Measurements from ENCODE around the gene PPP1R12C.

GRCh38 chr19:55109527-55110291 lies 7.7 kb downstream of the PPP1R12C start:
- TF ChIP-seq CTCF (IDR thresholded peaks at IDR 0.05) (no peak), NR3C1 (CRISPR knock-in tag; conservative IDR thresholded peaks at IDR 0.05; ENCODE audit: low read depth) (no peak), E2F5 (CRISPR knock-in tag; IDR thresholded peaks at IDR 0.05) (no peak), E2F4 (CRISPR knock-in tag; IDR thresholded peaks at IDR 0.05; ENCODE audit: borderline replicate concordance, low read depth) (no peak), ZNF263 (CRISPR knock-in tag; IDR thresholded peaks at IDR 0.05; ENCODE audit: low read depth) (no peak), ZMAT4 (CRISPR knock-in tag; IDR thresholded peaks at IDR 0.05) (no peak), IRF2 (CRISPR knock-in tag; IDR thresholded peaks at IDR 0.05; ENCODE audit: borderline replicate concordance, low read depth) (no peak)

Data from WTC11 (cell line).